Spleen (tissue), 11 donors: ENCODE measurements around the gene COLEC12. TPM values are rescaled to one million over a fixed set of nuclear protein-coding genes. Genes with fewer than 3 reads are reported as not detected.

ENCODE experiments used
- DNase-seq: peaks from one replicate; pipeline ENCODE4 v3.0.0-alpha.2; 2020
- H3K27ac ChIP-seq, 8 donors: fragments of 200-600 bp; sonication (generic) in 7 of 8; 1 replicate in 4 of 8; 2 replicates in 4 of 8; pipeline versions ENCODE4 v1.5.0 to v1.8.0; 2016 to 2021; ENCODE audit warnings: inconsistent platforms in 4 of 8, mild to moderate bottlenecking in 4 of 8, moderate library complexity in 1 of 8
- H3K27me3 ChIP-seq, 7 donors: fragments of 200-600 bp; sonication (generic) in 6 of 7; replicated peaks in 1 of 7; 1 replicate in 4 of 7; 2 replicates in 3 of 7; pipeline versions ENCODE4 v1.5.0 to v1.8.0; 2016 to 2021; ENCODE audit warnings: inconsistent platforms in 3 of 7, mild to moderate bottlenecking in 1 of 7
- H3K36me3 ChIP-seq, 6 donors: fragments of 200-600 bp; sonication (generic) in 5 of 6; 1 replicate in 4 of 6; 2 replicates in 2 of 6; pipeline versions ENCODE4 v1.5.0 to v1.8.0; 2016 to 2021; ENCODE audit warnings: inconsistent platforms in 2 of 6
- H3K4me1 ChIP-seq, 6 donors: fragments of 200-600 bp; sonication (generic) in 5 of 6; 1 replicate in 3 of 6; 2 replicates in 3 of 6; pipeline versions ENCODE4 v1.5.0 to v1.8.0; 2016 to 2021; ENCODE audit warnings: inconsistent platforms in 3 of 6
- H3K4me3 ChIP-seq, 8 donors: fragments of 200-600 bp; sonication (generic) in 7 of 8; 1 replicate in 4 of 8; 2 replicates in 4 of 8; pipeline versions ENCODE4 v1.5.0 to v1.8.0; 2016 to 2021; ENCODE audit warnings: inconsistent platforms in 4 of 8, mild to moderate bottlenecking in 4 of 8, moderate library complexity in 2 of 8
- H3K9me3 ChIP-seq, 8 donors: fragments of 200-600 bp; sonication (generic) in 7 of 8; 1 replicate in 4 of 8; 2 replicates in 4 of 8; pipeline versions ENCODE4 v1.5.0 to v1.8.0; 2016 to 2021; ENCODE audit warnings: inconsistent platforms in 4 of 8
- POLR2A ChIP-seq, 3 donors: fragments of 450-650 bp; IDR thresholded peaks; one replicate each; pipeline ENCODE4 v1.5.1; 2017; ENCODE audit warnings: antibody characterized with exemption in 3 of 3, mild to moderate bottlenecking in 1 of 3
- POLR2AphosphoS5 ChIP-seq, 3 donors: sonication (generic); formaldehyde crosslinking; IDR thresholded peaks; one replicate each; pipeline ENCODE4 v1.5.1; 2017; ENCODE audit warnings: antibody characterized with exemption in 3 of 3
- WGBS, 5 donors: extraction: QIAGEN DNeasy Blood & Tissue Kit in 3 of 5; methylation state at CpG; one replicate each; pipeline versions ENCODE4 v1.1.5 to v1.1.7; 2013 to 2018; 5-methylcytosine and 5-hydroxymethylcytosine counted together
- intact Hi-C: fragments of 100-400 bp; cut with DNase I; formaldehyde crosslinking; loops from one replicate; pipeline ENCODE4 v1.15.0; 2023; ENCODE audit warnings: low total_unique reads
- polyA plus RNA-seq, 3 donors: library from polyadenylated mRNA; stranded (reverse); fragments of 200-250 nt; gene quantifications; one replicate each; pipeline ENCODE4 v1.2.1, GENCODE V29; 2013
- total RNA-seq, 7 donors: library from RNA; depleted of rRNA in 3 of 7; stranded (reverse); fragments of >200 nt in 3 of 7; fragmentation: NEBNext Ultra II Directional in 4 of 7; extraction: Animal tissue kit (Norgen Biotek cat#: 25700) in 4 of 7; gene quantifications; one replicate each; pipeline versions ENCODE4 v1.1.0 to v1.2.1, GENCODE V29; 2016 to 2021
- TF ChIP-seq, protein P1 (sequence below), 11 experiments: fragments of 200-600 bp in 7 of 11; fragments of 450-650 bp in 4 of 11; sonication (generic) in 4 of 11; IDR thresholded peaks in 8 of 11; conservative IDR thresholded peaks in 3 of 11; 1 replicate in 7 of 11; 2 replicates in 4 of 11; pipeline versions ENCODE4 v1.4.0 to v1.8.0; 2016 to 2021; ENCODE audit warnings: antibody characterized with exemption in 11 of 11, inconsistent platforms in 4 of 11, mild to moderate bottlenecking in 1 of 11
- donor health status: healthy with polysubstance abuse.
- donor health status: DM: no; HTN: no; CAD: no; lungs with moderate emphysema.
- donor health status: DM: no; HTN: no; CAD: no.
- donor health status: Bipolar disorder and iron deficiency.
- donor health status: healthy.
- donor health status: DM: no; HTN: no; CAD: no.
- donor health status: DM: yes; HTN: yes; CAD: no.

COLEC12 gene
- total and polyA plus RNA-seq, 10 donors, result 0.13 to 4.5 (median 1.0) TPM

DNA sequence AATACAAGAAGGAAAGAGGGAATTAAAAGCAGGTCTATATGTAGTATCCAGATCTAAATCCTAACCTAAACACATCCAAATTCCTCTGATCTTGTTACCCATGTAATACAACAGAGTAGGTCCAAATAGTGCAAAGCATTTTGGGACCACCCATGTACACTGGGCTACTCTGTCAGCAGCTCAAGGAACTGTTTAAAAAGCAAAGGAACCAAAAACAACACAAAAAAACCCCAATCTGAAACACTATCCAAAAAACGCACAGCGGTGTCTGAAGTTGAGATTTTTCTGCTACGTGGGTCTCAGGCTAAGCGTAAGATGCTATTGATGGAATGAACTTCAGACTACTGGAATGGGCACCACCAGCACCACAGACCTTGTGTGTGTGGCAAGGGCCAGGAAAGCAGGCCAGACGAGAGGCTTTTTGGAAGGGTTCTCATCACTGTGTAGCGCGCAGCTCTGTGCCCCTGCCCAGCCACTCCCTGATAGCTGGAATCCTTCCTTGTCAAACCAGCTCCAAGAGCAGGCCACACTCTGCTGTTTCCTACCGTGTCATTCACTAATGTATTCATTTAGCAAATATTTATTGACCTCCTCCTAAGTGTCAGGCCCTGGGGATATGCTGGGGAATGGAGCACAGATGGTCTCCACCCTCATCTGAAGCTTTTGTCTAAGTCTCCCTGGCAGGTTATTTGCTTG is 101.4 kb downstream of the COLEC12 start:
- WGBS, 5 donors, result 67 to 86% (median 77%) methylated on average over 7 to 8 of the region's 8 CpGs
- Histone ChIP-seq H3K27ac (no peak overlapping the region), H3K36me3 (no peaks in the 10 kb centered on the region), H3K9me3 (peaks cover 0 to 8% (median 1%) of the 10 kb centered on the region in 8 donors), H3K4me3 (no peak overlapping the region), H3K27me3 (no peaks in the 10 kb centered on the region), H3K4me1 (no peaks in the 10 kb centered on the region)
- TF ChIP-seq, protein P1, sequence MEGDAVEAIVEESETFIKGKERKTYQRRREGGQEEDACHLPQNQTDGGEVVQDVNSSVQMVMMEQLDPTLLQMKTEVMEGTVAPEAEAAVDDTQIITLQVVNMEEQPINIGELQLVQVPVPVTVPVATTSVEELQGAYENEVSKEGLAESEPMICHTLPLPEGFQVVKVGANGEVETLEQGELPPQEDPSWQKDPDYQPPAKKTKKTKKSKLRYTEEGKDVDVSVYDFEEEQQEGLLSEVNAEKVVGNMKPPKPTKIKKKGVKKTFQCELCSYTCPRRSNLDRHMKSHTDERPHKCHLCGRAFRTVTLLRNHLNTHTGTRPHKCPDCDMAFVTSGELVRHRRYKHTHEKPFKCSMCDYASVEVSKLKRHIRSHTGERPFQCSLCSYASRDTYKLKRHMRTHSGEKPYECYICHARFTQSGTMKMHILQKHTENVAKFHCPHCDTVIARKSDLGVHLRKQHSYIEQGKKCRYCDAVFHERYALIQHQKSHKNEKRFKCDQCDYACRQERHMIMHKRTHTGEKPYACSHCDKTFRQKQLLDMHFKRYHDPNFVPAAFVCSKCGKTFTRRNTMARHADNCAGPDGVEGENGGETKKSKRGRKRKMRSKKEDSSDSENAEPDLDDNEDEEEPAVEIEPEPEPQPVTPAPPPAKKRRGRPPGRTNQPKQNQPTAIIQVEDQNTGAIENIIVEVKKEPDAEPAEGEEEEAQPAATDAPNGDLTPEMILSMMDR (IDR thresholded peaks at IDR 0.05 in 8 of 11, conservative IDR thresholded peaks at IDR 0.05 in 3 of 11), result no peak
- TF ChIP-seq POLR2AphosphoS5 (IDR thresholded peaks at IDR 0.05) (no peak), POLR2A (IDR thresholded peaks at IDR 0.05) (no peak)
- no peak for DNase-seq
- intact Hi-C loops, result no loop called here

DNA sequence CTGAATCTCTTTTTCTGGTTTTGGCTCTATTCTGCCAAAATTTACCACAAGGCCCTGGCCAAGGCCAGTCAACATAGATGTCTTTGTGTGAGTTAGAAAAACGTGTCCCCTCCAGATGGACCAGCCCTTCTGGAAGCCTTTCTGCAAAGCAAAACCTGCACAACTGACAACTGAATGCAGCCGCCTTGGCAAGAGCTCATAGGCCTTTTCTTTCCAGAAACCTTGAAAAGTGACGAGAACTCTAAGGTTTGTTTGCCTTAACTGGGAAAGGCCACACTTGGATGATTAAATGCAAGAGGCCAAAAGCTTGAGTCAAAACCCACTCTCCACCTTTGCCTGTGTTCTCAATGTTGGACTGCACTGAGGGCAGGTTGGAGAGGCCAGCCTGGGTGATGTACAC is 103.9 kb downstream of the COLEC12 start:
- TF ChIP-seq, protein P1 (IDR thresholded peaks at IDR 0.05 in 8 of 11, conservative IDR thresholded peaks at IDR 0.05 in 3 of 11), result no peak
- TF ChIP-seq POLR2A (IDR thresholded peaks at IDR 0.05) (no peak), POLR2AphosphoS5 (IDR thresholded peaks at IDR 0.05) (no peak)
- H3K36me3 ChIP-seq, result no peaks in the 10 kb centered on the region
- DNase-seq, result no peak
- no peaks in the 10 kb centered on the region for H3K27me3 ChIP-seq
- H3K27ac ChIP-seq, result no peak overlapping the region
- H3K4me3 ChIP-seq, result no peak overlapping the region
- 68 to 88% (median 86%) methylated on average over 3 of the region's 3 CpGs for WGBS, 5 donors
- no peaks in the 10 kb centered on the region for H3K9me3 ChIP-seq
- intact Hi-C loops, result no loop called here
- no peaks in the 10 kb centered on the region for H3K4me1 ChIP-seq

GRCh38 chr18:396251-396555 is 104.3 kb downstream of the COLEC12 start:
- Histone ChIP-seq H3K9me3 (no peaks in the 10 kb centered on the region), H3K4me1 (no peaks in the 10 kb centered on the region), H3K27ac (no peak overlapping the region), H3K27me3 (no peaks in the 10 kb centered on the region), H3K4me3 (no peak overlapping the region), H3K36me3 (no peaks in the 10 kb centered on the region)
- no peak for DNase-seq
- intact Hi-C loops, result no loop called here
- no peak for TF ChIP-seq POLR2AphosphoS5 (IDR thresholded peaks at IDR 0.05)
- no peak for TF ChIP-seq POLR2A (IDR thresholded peaks at IDR 0.05)
- TF ChIP-seq, protein P1 (IDR thresholded peaks at IDR 0.05 in 8 of 11, conservative IDR thresholded peaks at IDR 0.05 in 3 of 11), result no peak
- WGBS, 5 donors, result 77 to 100% (median 91%) methylated on average over 1 of the region's 1 CpG

DNA sequence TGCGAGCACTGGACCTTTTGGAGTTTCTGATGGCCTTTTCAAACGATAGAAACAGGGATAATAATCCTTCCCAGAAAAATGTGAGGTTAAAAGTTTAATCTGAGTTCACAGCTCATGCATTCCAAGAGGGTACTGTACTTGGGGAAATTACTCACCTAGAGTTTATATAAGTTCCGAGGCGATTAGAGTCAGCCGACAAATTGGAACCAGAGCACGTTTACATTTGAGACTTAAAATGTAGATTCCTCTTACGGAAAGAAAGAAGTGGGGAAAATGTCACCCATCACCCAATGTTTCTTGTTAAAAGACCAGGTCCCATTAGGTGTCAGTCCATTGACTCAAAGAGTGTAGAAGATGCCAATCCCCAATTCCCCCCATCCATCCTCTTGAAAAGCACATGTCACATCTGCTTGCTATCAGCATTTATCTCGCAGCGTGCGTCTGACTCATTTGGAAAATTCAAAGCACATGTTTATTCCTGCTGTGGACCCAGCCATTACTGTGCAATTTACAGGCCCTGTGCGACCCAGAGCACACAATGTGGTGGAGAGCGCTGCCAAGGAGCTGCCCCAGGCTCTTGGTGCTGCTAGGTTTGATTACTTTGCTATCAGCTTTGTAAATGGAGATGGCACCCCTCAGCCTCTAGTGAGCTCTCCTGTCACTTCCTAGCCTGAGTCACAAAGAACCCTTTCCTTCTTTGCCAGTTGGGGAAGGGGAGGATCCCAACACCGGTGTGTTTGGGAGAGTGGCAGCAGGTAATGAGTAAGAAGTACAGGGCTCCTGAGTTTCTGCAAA is 104.8 kb downstream of the COLEC12 start:
- no peaks in the 10 kb centered on the region for H3K36me3 ChIP-seq
- DNase-seq, result no peak
- H3K4me3 ChIP-seq, result no peak overlapping the region
- no peaks in the 10 kb centered on the region for H3K27me3 ChIP-seq
- no peak overlapping the region for H3K27ac ChIP-seq
- intact Hi-C loops, result no loop called here
- 69 to 86% (median 81%) methylated on average over 13 of the region's 13 CpGs for WGBS, 5 donors
- H3K9me3 ChIP-seq, result no peaks in the 10 kb centered on the region
- TF ChIP-seq POLR2AphosphoS5 (IDR thresholded peaks at IDR 0.05) (no peak), POLR2A (IDR thresholded peaks at IDR 0.05) (no peak)
- TF ChIP-seq, protein P1 (IDR thresholded peaks at IDR 0.05 in 8 of 11, conservative IDR thresholded peaks at IDR 0.05 in 3 of 11), result no peak
- H3K4me1 ChIP-seq, result no peaks in the 10 kb centered on the region
